Measurements from ENCODE around the gene VPS13D.

Gene VPS13D

GRCh38 chr1:12405325-12406210 lies 175.7 kb downstream of the VPS13D start:
- no peak for DNase-seq (ENCODE audit: low spot score)

- DNase-seq (ENCODE audit: low spot score): no peak
These were observed 176.6 kb downstream of the VPS13D start for GRCh38 chr1:12406211-12407021.

GRCh38 chr1:12407050-12407961 lies 177.5 kb downstream of the VPS13D start:
- DNase-seq (ENCODE audit: low spot score): no peak

GRCh38 chr1:12407962-12408454 lies 178.2 kb downstream of the VPS13D start:
- no peak for DNase-seq (ENCODE audit: low spot score)

- no peak for DNase-seq (ENCODE audit: low spot score)
These were observed 178.8 kb downstream of the VPS13D start for GRCh38 chr1:12408662-12409061.

- DNase-seq (ENCODE audit: low spot score): no peak
These were observed 179.9 kb downstream of the VPS13D start for GRCh38 chr1:12409681-12410080.

GRCh38 chr1:12410351-12410750 lies 180.5 kb downstream of the VPS13D start:
- DNase-seq (ENCODE audit: low spot score): no peak

GRCh38 chr1:12411098-12411497 lies 181.3 kb downstream of the VPS13D start:
- no peak for DNase-seq (ENCODE audit: low spot score)

GRCh38 chr1:12411747-12412146 lies 181.9 kb downstream of the VPS13D start:
- DNase-seq (ENCODE audit: low spot score): no peak

GRCh38 chr1:12412439-12412838 lies 182.6 kb downstream of the VPS13D start:
- DNase-seq (ENCODE audit: low spot score): no peak

- DNase-seq (ENCODE audit: low spot score): no peak
These were observed 184.0 kb downstream of the VPS13D start for GRCh38 chr1:12413664-12414410.

- no peak for DNase-seq (ENCODE audit: low spot score)
These were observed 184.7 kb downstream of the VPS13D start for GRCh38 chr1:12414444-12415018.

- DNase-seq (ENCODE audit: low spot score): no peak
These were observed 185.2 kb downstream of the VPS13D start for GRCh38 chr1:12415038-12415466.

- DNase-seq (ENCODE audit: low spot score): no peak
These were observed 186.3 kb downstream of the VPS13D start for GRCh38 chr1:12416101-12416500.

GRCh38 chr1:12416744-12417143 lies 186.9 kb downstream of the VPS13D start:
- DNase-seq (ENCODE audit: low spot score): no peak

- no peak for DNase-seq (ENCODE audit: low spot score)
These were observed 187.6 kb downstream of the VPS13D start for GRCh38 chr1:12417389-12417788.

- DNase-seq (ENCODE audit: low spot score): no peak
These were observed 190.3 kb downstream of the VPS13D start for GRCh38 chr1:12420171-12420570.

- DNase-seq (ENCODE audit: low spot score): no peak
These were observed 192.7 kb downstream of the VPS13D start for GRCh38 chr1:12422488-12422887.

GRCh38 chr1:12424087-12424529 lies 194.3 kb downstream of the VPS13D start:
- no peak for DNase-seq (ENCODE audit: low spot score)

GRCh38 chr1:12424793-12425192 lies 195.0 kb downstream of the VPS13D start:
- DNase-seq (ENCODE audit: low spot score): no peak

GRCh38 chr1:12426030-12426429 lies 196.2 kb downstream of the VPS13D start:
- DNase-seq (ENCODE audit: low spot score): no peak

Measured in left forelimb (tissue), 1 donor.